HUES48 (cell line): ENCODE results near the gene BABAM2.

Source experiments
- H3K27ac ChIP-seq: one replicate; pipeline ENCODE4 v1.7.0; 2013; ENCODE audit warnings: low read depth, low read length, inconsistent platforms
- H3K27me3 ChIP-seq: 2 replicates; pipeline ENCODE4 v1.6.1; 2013; ENCODE audit warnings: mild to moderate bottlenecking, low read length; ENCODE audit not compliant: control insufficient read depth, insufficient read depth
- H3K36me3 ChIP-seq: 2 replicates; pipeline ENCODE4 v1.6.1; 2013; ENCODE audit warnings: low read length; ENCODE audit not compliant: control insufficient read depth, insufficient read depth
- H3K4me1 ChIP-seq: 2 replicates; pipeline ENCODE4 v1.6.1; 2013; ENCODE audit warnings: mild to moderate bottlenecking, low read length; ENCODE audit not compliant: control insufficient read depth, insufficient read depth
- H3K4me3 ChIP-seq: 2 replicates; pipeline ENCODE4 v1.5.1; 2013; ENCODE audit warnings: mild to moderate bottlenecking, low read depth, low read length
- H3K9ac ChIP-seq: 2 replicates; pipeline ENCODE4 v1.6.1; 2013; ENCODE audit warnings: mild to moderate bottlenecking, low read depth, low read length, moderate library complexity
- H3K9me3 ChIP-seq: 2 replicates; pipeline ENCODE4 v1.6.1; 2013; ENCODE audit warnings: low read length; ENCODE audit not compliant: control insufficient read depth, insufficient read depth

BABAM2 gene

GRCh38 chr2:28161466-28161865, 270.9 kb downstream of the BABAM2 start:
- Histone ChIP-seq H3K4me1 (no peaks in the 10 kb centered on the region), H3K27me3 (no peaks in the 10 kb centered on the region), H3K4me3 (no peak overlapping the region), H3K9me3 (no peaks in the 10 kb centered on the region), H3K36me3 (no peaks in the 10 kb centered on the region), H3K27ac (no peak overlapping the region), H3K9ac (no peak overlapping the region)

GRCh38 chr2:28162564-28162963, 272.0 kb downstream of the BABAM2 start:
- Histone ChIP-seq H3K9ac (no peak overlapping the region), H3K36me3 (no peaks in the 10 kb centered on the region), H3K9me3 (no peaks in the 10 kb centered on the region), H3K27ac (no peak overlapping the region), H3K4me3 (no peak overlapping the region), H3K4me1 (no peaks in the 10 kb centered on the region), H3K27me3 (no peaks in the 10 kb centered on the region)

- Histone ChIP-seq H3K27me3 (no peaks in the 10 kb centered on the region), H3K9ac (no peak overlapping the region), H3K9me3 (no peaks in the 10 kb centered on the region), H3K4me1 (no peaks in the 10 kb centered on the region), H3K27ac (no peak overlapping the region), H3K36me3 (no peaks in the 10 kb centered on the region), H3K4me3 (no peak overlapping the region)
Measured at GRCh38 chr2:28163028-28163427, 272.5 kb downstream of the BABAM2 start.

- Histone ChIP-seq H3K4me1 (no peaks in the 10 kb centered on the region), H3K27ac (no peak overlapping the region), H3K9ac (no peak overlapping the region; the same call in 1 of the 2 replicates), H3K27me3 (no peaks in the 10 kb centered on the region), H3K4me3 (no peak overlapping the region), H3K9me3 (no peaks in the 10 kb centered on the region), H3K36me3 (no peaks in the 10 kb centered on the region)
Measured at GRCh38 chr2:28163627-28164279, 273.2 kb downstream of the BABAM2 start.

GRCh38 chr2:28164280-28164801, 273.8 kb downstream of the BABAM2 start:
- Histone ChIP-seq H3K9me3 (no peaks in the 10 kb centered on the region), H3K27me3 (no peaks in the 10 kb centered on the region), H3K36me3 (no peaks in the 10 kb centered on the region), H3K4me1 (no peaks in the 10 kb centered on the region), H3K27ac (no peak overlapping the region), H3K9ac (no peak overlapping the region), H3K4me3 (no peak overlapping the region)

- Histone ChIP-seq H3K4me1 (no peaks in the 10 kb centered on the region), H3K9me3 (no peaks in the 10 kb centered on the region), H3K9ac (no peak overlapping the region), H3K27me3 (no peaks in the 10 kb centered on the region), H3K4me3 (no peak overlapping the region), H3K27ac (no peak overlapping the region), H3K36me3 (no peaks in the 10 kb centered on the region)
Measured at GRCh38 chr2:28165087-28165635, 274.6 kb downstream of the BABAM2 start.

GRCh38 chr2:28166956-28167355, 276.4 kb downstream of the BABAM2 start:
- no peak overlapping the region for H3K4me3 ChIP-seq
- H3K27ac ChIP-seq, result no peak overlapping the region
- H3K27me3 ChIP-seq, result no peaks in the 10 kb centered on the region
- no peak overlapping the region for H3K9ac ChIP-seq
- H3K9me3 ChIP-seq, result no peaks in the 10 kb centered on the region
- H3K4me1 ChIP-seq, result no peaks in the 10 kb centered on the region
- H3K36me3 ChIP-seq, result no peaks in the 10 kb centered on the region

GRCh38 chr2:28168376-28168775, 277.8 kb downstream of the BABAM2 start:
- H3K9me3 ChIP-seq, result no peaks in the 10 kb centered on the region
- H3K9ac ChIP-seq, result no peak overlapping the region
- H3K36me3 ChIP-seq, result no peaks in the 10 kb centered on the region
- no peak overlapping the region for H3K4me3 ChIP-seq
- H3K27ac ChIP-seq, result no peak overlapping the region
- H3K4me1 ChIP-seq, result no peaks in the 10 kb centered on the region
- no peaks in the 10 kb centered on the region for H3K27me3 ChIP-seq

GRCh38 chr2:28169492-28169891, 279.0 kb downstream of the BABAM2 start:
- H3K27me3 ChIP-seq, result no peaks in the 10 kb centered on the region
- no peaks in the 10 kb centered on the region for H3K9me3 ChIP-seq
- no peak overlapping the region for H3K4me3 ChIP-seq
- H3K36me3 ChIP-seq, result no peaks in the 10 kb centered on the region
- no peak overlapping the region for H3K27ac ChIP-seq
- H3K4me1 ChIP-seq, result no peaks in the 10 kb centered on the region
- no peak overlapping the region for H3K9ac ChIP-seq

GRCh38 chr2:28172114-28172898, 281.8 kb downstream of the BABAM2 start:
- Histone ChIP-seq H3K4me3 (no peak overlapping the region), H3K9ac (no peak overlapping the region), H3K9me3 (no peaks in the 10 kb centered on the region), H3K4me1 (no peaks in the 10 kb centered on the region), H3K27ac (no peak overlapping the region), H3K27me3 (no peaks in the 10 kb centered on the region), H3K36me3 (no peaks in the 10 kb centered on the region)

GRCh38 chr2:28173377-28173776, 282.8 kb downstream of the BABAM2 start:
- Histone ChIP-seq H3K9me3 (no peaks in the 10 kb centered on the region), H3K27me3 (no peaks in the 10 kb centered on the region), H3K36me3 (no peaks in the 10 kb centered on the region), H3K4me3 (no peak overlapping the region), H3K27ac (no peak overlapping the region), H3K9ac (no peak overlapping the region), H3K4me1 (no peaks in the 10 kb centered on the region)
